ENCODE measurements around the gene LAMC1. TPM values are rescaled to one million over a fixed set of nuclear protein-coding genes. Genes with fewer than 3 reads are reported as not detected.

LAMC1 gene
- total RNA-seq, 1 experiment from 2014 or later, result 71.5 TPM

- peaks cover 29% of the 10 kb centered on the region for H3K79me2 ChIP-seq (ENCODE audit: low read length)
- peak overlapping the region; percentile 89 for H3K4me2 ChIP-seq (ENCODE audit: low read length)
- no peak for DNase-seq
- CTCF ChIA-PET, result no interaction called here
- no peaks in the 10 kb centered on the region for H3K9me2 ChIP-seq (replicated peaks; ENCODE audit: low read length)
- no peaks in the 10 kb centered on the region for H3K36me3 ChIP-seq (ENCODE audit: low read depth, low read length)
- H3K9me3 ChIP-seq (ENCODE audit: low read length), result no peaks in the 10 kb centered on the region
- no peak for ATAC-seq
- no TSS peak for BruUV-seq (replicated peaks)
- TF ChIP-seq CTCF (conservative IDR thresholded peaks at IDR 0.05; ENCODE audit: low read depth, low read length), result no peak
- no peak for TF ChIP-seq EZH2phosphoT487 (IDR thresholded peaks at IDR 0.05; ENCODE audit: borderline replicate concordance, low read length)
- no peak for TF ChIP-seq EZH2 (IDR thresholded peaks at IDR 0.05; ENCODE audit: low read length, unreplicated experiment)
- no peaks in the 10 kb centered on the region for H4K20me1 ChIP-seq (ENCODE audit: low read length)
- intact Hi-C loops (cut with micrococcal nuclease), result loop anchor here (2.0 kb wide), 1 partner anchor 49 kb away; no protein-coding TSS in a partner anchor
- peaks cover 31% of the 10 kb centered on the region for H3K4me1 ChIP-seq (ENCODE audit: insufficient read depth, low read length)
- POLR2A ChIA-PET (ENCODE audit: unreplicated experiment), result no interaction called here
- H3F3A ChIP-seq (ENCODE audit: low read length, unreplicated experiment), result no peaks in the 10 kb centered on the region
- peak overlapping the region; percentile 97 for H3K9ac ChIP-seq (ENCODE audit: low read length)
- H3K27ac ChIP-seq (ENCODE audit: low read length), result peak overlapping the region; percentile 100
- H3K4me3 ChIP-seq (ENCODE audit: low read length), result peak overlapping the region; percentile 76
- H2AFZ ChIP-seq (ENCODE audit: low read length), result peak overlapping the region; percentile 56
- no peaks in the 10 kb centered on the region for H3K27me3 ChIP-seq (ENCODE audit: low read length)
Measured at GRCh38 chr1:183021405-183022201, 1.6 kb upstream of the LAMC1 start.

GRCh38 chr1:183022202-183023145 is 746 bp upstream of the LAMC1 start:
- Histone ChIP-seq H3F3A (ENCODE audit: low read length, unreplicated experiment) (no peaks in the 10 kb centered on the region), H4K20me1 (ENCODE audit: low read length) (no peaks in the 10 kb centered on the region), H3K27me3 (ENCODE audit: low read length) (no peaks in the 10 kb centered on the region), H3K4me1 (ENCODE audit: insufficient read depth, low read length) (peaks cover 40% of the 10 kb centered on the region), H3K9me2 (replicated peaks; ENCODE audit: low read length) (no peaks in the 10 kb centered on the region), H3K27ac (ENCODE audit: low read length) (peak overlapping the region; percentile 100), H3K4me3 (ENCODE audit: low read length) (peak overlapping the region; percentile 76), H3K36me3 (ENCODE audit: low read depth, low read length) (no peaks in the 10 kb centered on the region), H3K9ac (ENCODE audit: low read length) (peak overlapping the region; percentile 97), H3K4me2 (ENCODE audit: low read length) (peak overlapping the region; percentile 89), H3K79me2 (ENCODE audit: low read length) (peaks cover 38% of the 10 kb centered on the region), H3K9me3 (ENCODE audit: low read length) (no peaks in the 10 kb centered on the region), H2AFZ (ENCODE audit: low read length) (peak overlapping the region; percentile 71)
- DNase-seq (peak; percentile 93), ATAC-seq (peak; percentile 45)
- BruUV-seq (replicated peaks), result TSS peak; percentile 58
- POLR2A ChIA-PET (ENCODE audit: unreplicated experiment), result no interaction called here
- intact Hi-C loops (cut with micrococcal nuclease), result loop anchor here (2.0 kb wide), 1 partner anchor 48 kb away; no protein-coding TSS in a partner anchor
- TF ChIP-seq EZH2phosphoT487 (IDR thresholded peaks at IDR 0.05; ENCODE audit: borderline replicate concordance, low read length) (no peak), CTCF (conservative IDR thresholded peaks at IDR 0.05; ENCODE audit: low read depth, low read length) (no peak), EZH2 (IDR thresholded peaks at IDR 0.05; ENCODE audit: low read length, unreplicated experiment) (no peak)
- CTCF ChIA-PET, result no interaction called here

Measured in PC-3 (cell line).